ENCODE data around the gene PTBP3.

DNA sequence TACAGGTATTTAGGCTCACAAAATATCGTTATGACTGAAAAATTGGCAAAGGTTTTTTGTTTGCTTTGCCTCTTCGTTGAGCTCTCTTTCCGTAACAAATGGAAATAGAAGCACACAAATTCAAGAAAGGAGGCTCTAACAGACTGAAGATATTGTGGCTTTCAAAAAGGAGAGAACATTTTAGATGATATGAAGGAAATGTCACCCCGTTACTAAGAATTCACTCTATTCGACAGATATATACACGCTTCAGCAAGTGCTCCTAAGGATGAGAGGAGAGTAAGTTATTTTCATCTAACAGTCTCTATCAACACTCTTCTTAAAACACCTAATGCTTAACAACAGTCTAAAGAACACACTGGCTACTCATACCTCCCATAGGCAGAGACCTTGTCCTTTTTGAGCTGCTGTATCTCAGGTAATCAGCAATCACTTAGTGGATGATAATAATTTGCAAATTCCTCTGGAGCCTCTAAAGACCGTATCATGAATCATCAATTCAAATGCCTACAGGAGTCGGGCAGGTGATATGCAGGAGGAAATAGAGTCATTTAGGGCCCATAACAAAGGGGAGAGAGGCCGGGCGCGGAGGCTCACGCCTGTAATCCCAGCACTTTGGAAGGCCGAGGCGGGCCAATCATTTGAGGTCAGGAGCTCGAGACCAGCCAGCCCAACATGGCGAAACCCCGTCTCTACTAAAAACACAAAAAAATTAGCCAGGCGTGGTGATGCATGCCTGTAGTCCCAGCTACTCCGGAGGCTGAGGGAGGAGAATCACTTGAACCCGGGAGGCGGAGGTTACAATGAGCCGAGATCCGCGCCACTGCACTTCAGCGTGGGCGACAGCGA is 45.1 kb upstream of the PTBP3 start:
- TF ChIP-seq, protein P1, sequence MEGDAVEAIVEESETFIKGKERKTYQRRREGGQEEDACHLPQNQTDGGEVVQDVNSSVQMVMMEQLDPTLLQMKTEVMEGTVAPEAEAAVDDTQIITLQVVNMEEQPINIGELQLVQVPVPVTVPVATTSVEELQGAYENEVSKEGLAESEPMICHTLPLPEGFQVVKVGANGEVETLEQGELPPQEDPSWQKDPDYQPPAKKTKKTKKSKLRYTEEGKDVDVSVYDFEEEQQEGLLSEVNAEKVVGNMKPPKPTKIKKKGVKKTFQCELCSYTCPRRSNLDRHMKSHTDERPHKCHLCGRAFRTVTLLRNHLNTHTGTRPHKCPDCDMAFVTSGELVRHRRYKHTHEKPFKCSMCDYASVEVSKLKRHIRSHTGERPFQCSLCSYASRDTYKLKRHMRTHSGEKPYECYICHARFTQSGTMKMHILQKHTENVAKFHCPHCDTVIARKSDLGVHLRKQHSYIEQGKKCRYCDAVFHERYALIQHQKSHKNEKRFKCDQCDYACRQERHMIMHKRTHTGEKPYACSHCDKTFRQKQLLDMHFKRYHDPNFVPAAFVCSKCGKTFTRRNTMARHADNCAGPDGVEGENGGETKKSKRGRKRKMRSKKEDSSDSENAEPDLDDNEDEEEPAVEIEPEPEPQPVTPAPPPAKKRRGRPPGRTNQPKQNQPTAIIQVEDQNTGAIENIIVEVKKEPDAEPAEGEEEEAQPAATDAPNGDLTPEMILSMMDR (conservative IDR thresholded peaks at IDR 0.05): no peak
- no peak for TF ChIP-seq EZH2 (IDR thresholded peaks at IDR 0.05; ENCODE audit: low read depth)
